IMR-90 (cell line): Measurements from ENCODE around the gene DNAH9.

Experiments used
- BHLHE40 ChIP-seq: fragments of 150-350 bp; IDR thresholded peaks from 2 replicates; pipeline ENCODE4 v1.6.1; 2016; ENCODE audit warnings: mild to moderate bottlenecking, low read depth, low read length
- CEBPB ChIP-seq: IDR thresholded peaks from 2 replicates; pipeline ENCODE4 v1.6.1; 2012; ENCODE audit warnings: low read depth, low read length, improper control_type of control experiment
- CHD1 ChIP-seq: IDR thresholded peaks from 2 replicates; pipeline ENCODE4 v1.6.1; 2012; ENCODE audit warnings: low read depth, low read length, improper control_type of control experiment
- CTCF ChIP-seq: conservative IDR thresholded peaks from 2 replicates; pipeline ENCODE4 v1.5.1; 2012; ENCODE audit warnings: mild to moderate bottlenecking, low read depth, low read length, improper control_type of control experiment
- MAFK ChIP-seq: IDR thresholded peaks from 2 replicates; pipeline ENCODE4 v1.6.1; 2012; ENCODE audit warnings: low read depth, low read length, improper control_type of control experiment
- POLR2A ChIP-seq: IDR thresholded peaks from 2 replicates; pipeline ENCODE4 v1.6.1; 2012; ENCODE audit warnings: mild to moderate bottlenecking, low read depth, low read length
- RAD21 ChIP-seq: IDR thresholded peaks from 2 replicates; pipeline ENCODE4 v1.6.1; 2012; ENCODE audit warnings: low read length, improper control_type of control experiment
- RFX5 ChIP-seq: IDR thresholded peaks from 2 replicates; pipeline ENCODE4 v1.8.0; 2012; ENCODE audit warnings: low read depth, mild to moderate bottlenecking, low read length, moderate library complexity
- SMC3 ChIP-seq: fragments of 150-350 bp; IDR thresholded peaks from 2 replicates; pipeline ENCODE4 v1.6.1; 2016; ENCODE audit warnings: low read depth, mild to moderate bottlenecking, antibody characterized with exemption, low read length, moderate library complexity

GRCh38 chr17:11871773-11872172 is 273.5 kb downstream of the DNAH9 start:
- no peak for TF ChIP-seq CTCF
- no peak for TF ChIP-seq CEBPB
- TF ChIP-seq POLR2A = no peak
- no peak for TF ChIP-seq CHD1
- TF ChIP-seq RAD21 = no peak
- no peak for TF ChIP-seq BHLHE40
- no peak for TF ChIP-seq RFX5
- no peak for TF ChIP-seq SMC3
- TF ChIP-seq MAFK = no peak
